Pancreas (tissue), 10 donors: ENCODE measurements around the gene CYYR1. TPM values are rescaled to one million over a fixed set of nuclear protein-coding genes. Genes with fewer than 3 reads are reported as not detected.

Source experiments
- ATAC-seq, 4 donors: fragments of 200-7000 bp; cut with Tn5 transposase; one replicate each; pipeline versions ENCODE4 v1.8.0 to v1.9.1; 2020; ENCODE audit warnings: mild to moderate bottlenecking in 4 of 4, moderate library complexity in 4 of 4
- DNase-seq, 6 donors: peaks; one replicate each; pipeline ENCODE4 v3.0.0-alpha.2; 2020
- FAIRE-seq: peaks from 2 replicates; lab custom pipeline; 2012; peaks lifted over from hg19 to GRCh38; lab: Jason Lieb, UNC
- H3K27ac ChIP-seq, 4 donors: fragments of 200-600 bp; sonication (generic); 1 replicate in 3 of 4; 2 replicates in 1 of 4; pipeline versions ENCODE4 v1.5.0 to v1.8.0; 2020
- H3K27me3 ChIP-seq, 4 donors: fragments of 200-600 bp; one replicate each; pipeline ENCODE4 v1.8.0; 2021
- H3K36me3 ChIP-seq, 3 donors: fragments of 200-600 bp; sonication (generic) in 1 of 3; one replicate each; pipeline versions ENCODE4 v1.5.0 to v1.8.0; 2020 to 2021
- H3K4me1 ChIP-seq, 3 donors: fragments of 200-600 bp; one replicate each; pipeline ENCODE4 v1.8.0; 2021
- H3K4me3 ChIP-seq, 4 donors: fragments of 200-600 bp; sonication (generic) in 2 of 4; one replicate each; pipeline versions ENCODE4 v1.5.0 to v1.8.0; 2020 to 2021
- H3K9me3 ChIP-seq, 4 donors: fragments of 200-600 bp; one replicate each; pipeline ENCODE4 v1.8.0; 2021
- WGBS, 2 donors: extraction: QIAGEN DNeasy Blood & Tissue Kit; methylation state at CpG; one replicate each; pipeline ENCODE4 v1.1.7; 2013; 5-methylcytosine and 5-hydroxymethylcytosine counted together
- intact Hi-C, 3 donors: fragments of 100-400 bp; cut with DNase I; formaldehyde crosslinking; loops; one replicate each; pipeline versions ENCODE4 v1.11.1 to v1.14.2; 2022
- polyA plus RNA-seq, 2 donors: library from polyadenylated mRNA; stranded (reverse); fragments of 200-250 nt; gene quantifications; one replicate each; pipeline ENCODE4 v1.2.3, GENCODE V29; 2013
- total RNA-seq, 6 donors: library from RNA; stranded (reverse); fragmentation: NEBNext Ultra II Directional in 4 of 6; extraction: Animal tissue kit (Norgen Biotek cat#: 25700) in 4 of 6; gene quantifications; one replicate each; pipeline versions ENCODE4 v1.2.1 to v1.2.4, GENCODE V29; 2021 to 2023
- TF ChIP-seq, protein P1 (sequence below), 4 donors: fragments of 200-600 bp; sonication (generic) in 3 of 4; IDR thresholded peaks; one replicate each; pipeline versions ENCODE4 v1.5.0 to v1.8.0; 2021; ENCODE audit warnings: antibody characterized with exemption in 4 of 4
- donor health status: healthy with polysubstance abuse.
- donor health status: DM: no; HTN: no; CAD: no; lungs with moderate emphysema.
- donor health status: DM: no; HTN: no; CAD: no.
- donor health status: control.
- donor health status: control.
- donor health status: Bipolar disorder and iron deficiency.
- donor health status: DM: yes; HTN: yes; CAD: no.
- donor health status: DM: no; HTN: no; CAD: no.
- donor health status: DM: no; HTN: no; CAD: no.
- donor health status: DM: yes; HTN: yes; CAD: no.

Gene CYYR1
- total and polyA plus RNA-seq, 8 donors, result 2.2 to 8.1 (median 4.0) TPM

DNA sequence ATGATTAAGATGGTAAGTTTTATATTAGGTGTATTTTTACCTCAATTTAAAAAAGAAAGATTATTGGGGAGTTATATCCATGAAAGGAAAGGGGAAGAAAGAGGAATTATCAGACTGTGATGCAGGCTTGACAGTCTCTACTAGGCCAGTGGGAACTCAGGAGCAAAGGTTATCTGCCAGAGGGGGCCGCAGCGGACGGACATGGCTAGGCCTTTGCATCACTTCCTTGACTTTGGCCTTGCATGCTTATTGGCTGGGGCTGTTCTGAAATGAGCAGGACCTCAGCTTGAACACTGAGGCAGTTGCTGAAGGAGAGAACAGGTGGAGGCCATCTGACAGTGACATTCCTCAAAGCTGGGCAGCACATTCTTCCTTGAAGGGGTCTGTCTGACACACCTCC lies 150.9 kb downstream of the CYYR1 start:
- TF ChIP-seq, protein P1, sequence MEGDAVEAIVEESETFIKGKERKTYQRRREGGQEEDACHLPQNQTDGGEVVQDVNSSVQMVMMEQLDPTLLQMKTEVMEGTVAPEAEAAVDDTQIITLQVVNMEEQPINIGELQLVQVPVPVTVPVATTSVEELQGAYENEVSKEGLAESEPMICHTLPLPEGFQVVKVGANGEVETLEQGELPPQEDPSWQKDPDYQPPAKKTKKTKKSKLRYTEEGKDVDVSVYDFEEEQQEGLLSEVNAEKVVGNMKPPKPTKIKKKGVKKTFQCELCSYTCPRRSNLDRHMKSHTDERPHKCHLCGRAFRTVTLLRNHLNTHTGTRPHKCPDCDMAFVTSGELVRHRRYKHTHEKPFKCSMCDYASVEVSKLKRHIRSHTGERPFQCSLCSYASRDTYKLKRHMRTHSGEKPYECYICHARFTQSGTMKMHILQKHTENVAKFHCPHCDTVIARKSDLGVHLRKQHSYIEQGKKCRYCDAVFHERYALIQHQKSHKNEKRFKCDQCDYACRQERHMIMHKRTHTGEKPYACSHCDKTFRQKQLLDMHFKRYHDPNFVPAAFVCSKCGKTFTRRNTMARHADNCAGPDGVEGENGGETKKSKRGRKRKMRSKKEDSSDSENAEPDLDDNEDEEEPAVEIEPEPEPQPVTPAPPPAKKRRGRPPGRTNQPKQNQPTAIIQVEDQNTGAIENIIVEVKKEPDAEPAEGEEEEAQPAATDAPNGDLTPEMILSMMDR (IDR thresholded peaks at IDR 0.05), result no peak
- H3K27ac ChIP-seq, result no peak overlapping the region
- WGBS, 2 donors, result 72 to 74% methylated on average over 3 of the region's 3 CpGs
- H3K9me3 ChIP-seq, result no peaks in the 10 kb centered on the region
- DNase-seq, result no peak
- no peak for ATAC-seq
- no peaks in the 10 kb centered on the region for H3K36me3 ChIP-seq
- intact Hi-C loops, result no loop called here
- H3K4me1 ChIP-seq, result no peaks in the 10 kb centered on the region
- no peaks in the 10 kb centered on the region for H3K27me3 ChIP-seq
- no peak for FAIRE-seq
- H3K4me3 ChIP-seq, result no peak overlapping the region

DNA sequence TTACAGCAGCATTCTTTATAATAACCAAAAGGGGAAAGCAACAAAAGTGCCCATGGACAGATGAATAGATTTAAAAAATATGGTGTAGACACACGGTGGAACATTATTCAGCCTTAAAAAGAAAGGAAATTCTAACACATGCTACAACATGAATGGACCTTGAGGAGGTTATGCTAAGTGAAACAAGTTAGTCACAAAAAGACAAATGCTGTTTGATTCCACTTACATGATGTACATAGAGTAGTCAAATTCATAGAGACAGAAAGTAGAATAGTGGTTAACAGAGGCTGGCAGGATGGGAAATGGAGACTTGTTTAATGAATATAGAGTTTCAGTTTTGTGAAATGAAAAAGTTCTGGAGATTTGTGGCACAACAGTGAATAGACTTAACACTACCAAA lies 151.4 kb downstream of the CYYR1 start:
- ATAC-seq, result no peak
- Histone ChIP-seq H3K27ac (no peak overlapping the region), H3K36me3 (no peaks in the 10 kb centered on the region), H3K27me3 (no peaks in the 10 kb centered on the region), H3K9me3 (no peaks in the 10 kb centered on the region), H3K4me1 (no peaks in the 10 kb centered on the region), H3K4me3 (no peak overlapping the region)
- intact Hi-C loops, result no loop called here
- TF ChIP-seq, protein P1 (IDR thresholded peaks at IDR 0.05), result no peak
- FAIRE-seq, result no peak
- WGBS, 2 donors, result 62 to 81% methylated on average over 1 of the region's 1 CpG
- no peak for DNase-seq
